ENCODE results near the gene TNIP3.
"Not testable (repeated sequence)": the region's sequence is repeated elsewhere in the genome, so short reads cannot be mapped to it uniquely, and the experiment has no call there.

TNIP3 gene

GRCh38 chr4:121177246-121178137, 13.4 kb upstream of the TNIP3 start:
- DNase-seq = peak in 1 of 6 experiments; percentile 17

- DNase-seq = peak in 1 of 6 experiments; percentile 8
These were observed 12.2 kb upstream of the TNIP3 start for GRCh38 chr4:121176082-121176934.

- DNase-seq = not testable (repeated sequence)
These were observed 7.4 kb upstream of the TNIP3 start for GRCh38 chr4:121171477-121171876.

GRCh38 chr4:121168446-121169281, 4.5 kb upstream of the TNIP3 start:
- DNase-seq = no peak

GRCh38 chr4:121166976-121167375, 2.9 kb upstream of the TNIP3 start:
- DNase-seq = no peak

GRCh38 chr4:121165206-121165605, 1.1 kb upstream of the TNIP3 start:
- peak in 1 of 6 experiments; percentile 25 for DNase-seq

GRCh38 chr4:121156822-121157769, 7.0 kb downstream of the TNIP3 start:
- DNase-seq = peak in 5 of 6 experiments; percentile 13 to 39 (median 20)

- no peak for DNase-seq
These were observed 8.2 kb downstream of the TNIP3 start for GRCh38 chr4:121155893-121156292.

- DNase-seq = peak in 3 of 6 experiments; percentile 78 to 80 (median 78)
These were observed 10.0 kb downstream of the TNIP3 start for GRCh38 chr4:121154103-121154515.

GRCh38 chr4:121151942-121152341, 12.2 kb downstream of the TNIP3 start:
- no peak for DNase-seq

- no peak for DNase-seq
These were observed 13.6 kb downstream of the TNIP3 start for GRCh38 chr4:121150486-121150885.

- DNase-seq = no peak
These were observed 14.1 kb downstream of the TNIP3 start for GRCh38 chr4:121150003-121150402.

GRCh38 chr4:121148621-121149020, 15.5 kb downstream of the TNIP3 start:
- DNase-seq = no peak

- DNase-seq = no peak
These were observed 16.1 kb downstream of the TNIP3 start for GRCh38 chr4:121148000-121148399.

- no peak for DNase-seq
These were observed 17.6 kb downstream of the TNIP3 start for GRCh38 chr4:121146530-121146929.

- no peak for DNase-seq
These were observed 18.7 kb downstream of the TNIP3 start for GRCh38 chr4:121145430-121145829.

GRCh38 chr4:121144021-121144420, 20.1 kb downstream of the TNIP3 start:
- no peak for DNase-seq

GRCh38 chr4:121143131-121143530, 21.0 kb downstream of the TNIP3 start:
- no peak for DNase-seq

- DNase-seq = no peak
These were observed 23.2 kb downstream of the TNIP3 start for GRCh38 chr4:121140716-121141460.

- DNase-seq = peak in 4 of 6 experiments; percentile 1 to 64 (median 60)
These were observed 24.4 kb downstream of the TNIP3 start for GRCh38 chr4:121139533-121140222.
